GM19395 (cell line): ENCODE results near the gene TOM1.

ENCODE experiments used
- ATAC-seq: cut with Tn5 transposase; IDR thresholded peaks from one replicate; pipeline ENCODE4 v1.9.1; 2021; ENCODE audit warnings: mild to moderate bottlenecking, moderate library complexity; ENCODE audit not compliant: unreplicated experiment

Gene TOM1

DNA sequence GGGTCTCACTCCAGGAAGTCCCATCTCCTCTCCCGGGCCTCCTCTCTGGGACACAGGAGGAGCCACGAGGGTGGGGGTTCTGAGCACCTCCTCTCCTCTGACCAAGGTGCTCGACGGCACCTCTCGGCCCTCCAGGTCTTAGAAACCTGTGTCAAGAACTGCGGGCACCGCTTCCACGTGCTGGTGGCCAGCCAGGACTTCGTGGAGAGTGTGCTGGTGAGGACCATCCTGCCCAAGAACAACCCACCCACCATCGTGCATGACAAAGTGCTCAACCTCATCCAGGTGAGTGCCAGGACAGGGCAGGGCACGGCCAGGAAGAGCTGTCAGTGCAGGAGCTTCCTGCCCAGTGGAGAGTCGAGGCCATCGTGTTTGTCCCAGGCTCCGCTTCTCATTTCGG lies 23.2 kb downstream of the TOM1 start:
- ATAC-seq: no peak

DNA sequence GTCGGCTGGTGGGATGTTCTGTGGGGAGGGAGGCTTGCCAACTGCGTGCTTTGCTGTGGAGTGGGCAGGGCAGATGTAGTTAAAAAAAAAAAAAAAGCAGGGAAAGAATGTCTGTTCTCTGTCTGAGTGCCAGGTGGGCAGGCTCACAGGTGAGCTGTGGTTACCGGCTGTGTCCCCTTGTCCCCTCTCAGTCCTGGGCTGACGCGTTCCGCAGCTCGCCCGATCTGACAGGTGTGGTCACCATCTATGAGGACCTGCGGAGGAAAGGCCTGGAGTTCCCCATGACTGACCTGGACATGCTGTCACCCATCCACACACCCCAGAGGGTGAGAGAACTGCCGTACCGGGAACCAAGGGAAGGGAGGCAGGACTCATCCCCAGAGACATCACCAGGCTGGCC lies 23.6 kb downstream of the TOM1 start:
- ATAC-seq: no peak

DNA sequence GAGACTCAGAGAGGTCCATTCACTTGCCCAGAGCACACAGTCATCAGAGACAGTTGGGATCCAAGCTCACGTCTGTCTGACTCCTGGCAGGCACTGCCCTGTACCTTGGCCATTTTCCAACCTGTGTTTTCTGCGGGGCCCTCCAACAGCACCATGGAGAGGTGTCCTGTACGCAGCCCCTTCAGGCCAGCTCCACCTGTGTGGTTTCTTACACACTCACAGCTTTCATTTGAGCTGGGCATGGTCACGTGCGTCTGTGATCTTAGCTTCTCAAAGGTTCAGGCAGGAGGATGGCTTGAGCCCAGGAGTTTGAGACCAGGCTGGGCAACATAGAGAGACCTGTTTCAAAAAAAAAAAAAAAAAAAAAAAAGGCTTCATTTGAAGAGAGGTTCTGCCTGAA lies 24.4 kb downstream of the TOM1 start:
- ATAC-seq: no peak

DNA sequence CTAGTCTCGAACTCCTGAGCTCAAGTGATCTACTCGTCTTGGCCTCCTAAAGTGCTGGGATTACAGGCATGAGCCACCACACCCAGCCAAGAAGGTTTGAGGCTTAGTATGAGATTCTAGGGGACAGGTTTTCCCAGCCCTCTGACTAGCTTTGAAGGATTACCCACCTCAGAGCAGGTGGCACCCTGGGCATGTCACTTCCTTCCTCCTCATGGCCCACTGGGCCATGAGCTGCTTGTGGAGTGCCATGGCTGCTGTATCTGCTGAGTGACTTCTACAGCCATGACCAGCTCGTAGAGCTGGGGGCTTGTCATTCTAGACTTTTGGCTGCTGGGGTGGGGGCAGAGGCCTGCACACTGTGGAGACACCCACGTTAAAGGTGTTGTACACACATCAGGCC lies 25.1 kb downstream of the TOM1 start:
- ATAC-seq: no peak

DNA sequence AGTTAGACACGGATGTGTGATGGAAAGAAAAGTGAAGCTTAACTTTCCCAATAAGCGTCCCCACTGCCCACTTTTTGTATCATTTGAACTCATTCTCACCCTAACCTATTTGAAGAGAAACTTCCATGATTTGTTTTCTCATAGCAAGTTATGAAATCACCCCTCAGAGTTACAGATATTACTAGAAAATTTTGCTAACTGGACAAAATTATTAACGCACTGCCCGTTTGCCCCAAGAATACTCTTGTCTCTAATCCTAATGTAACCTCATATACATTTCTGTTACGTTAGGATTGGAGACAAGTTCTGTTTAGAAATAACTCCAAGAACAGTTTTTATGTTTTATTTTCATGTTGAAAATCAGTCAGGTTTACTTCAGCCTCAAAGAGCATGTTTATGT lies 25.5 kb downstream of the TOM1 start:
- ATAC-seq: no peak

DNA sequence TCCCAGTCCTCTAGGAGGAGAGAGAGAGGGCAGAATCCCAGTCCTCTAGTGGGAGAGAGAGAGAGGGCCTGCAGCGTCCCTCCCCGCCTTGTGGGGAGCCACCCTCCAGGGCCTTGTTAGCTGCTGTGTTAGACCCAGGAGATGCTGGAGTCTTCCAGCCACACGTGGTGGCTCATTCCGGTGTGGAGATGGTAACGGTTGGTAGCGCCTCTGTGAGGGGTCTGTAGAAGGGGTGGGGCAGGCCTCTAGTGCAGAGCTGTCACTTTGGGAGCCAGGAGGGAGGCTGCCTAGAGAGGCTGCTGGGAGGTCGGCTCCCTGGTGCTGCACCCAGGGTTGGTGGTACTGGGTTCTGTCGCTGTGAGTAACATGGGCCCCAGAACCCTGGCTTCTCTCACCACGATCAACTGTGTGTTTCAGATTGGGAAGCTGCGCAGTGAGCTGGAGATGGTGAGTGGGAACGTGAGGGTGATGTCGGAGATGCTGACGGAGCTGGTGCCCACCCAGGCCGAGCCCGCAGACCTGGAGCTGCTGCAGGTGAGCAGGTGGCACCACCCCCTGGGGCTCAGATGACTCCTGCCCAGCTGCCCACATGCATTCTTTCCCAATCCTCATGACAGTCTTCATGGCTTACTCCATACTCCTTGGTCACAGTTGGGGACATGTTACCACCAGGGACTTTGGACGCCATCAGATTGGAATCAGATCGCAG lies 27.3 kb downstream of the TOM1 start:
- ATAC-seq: no peak

DNA sequence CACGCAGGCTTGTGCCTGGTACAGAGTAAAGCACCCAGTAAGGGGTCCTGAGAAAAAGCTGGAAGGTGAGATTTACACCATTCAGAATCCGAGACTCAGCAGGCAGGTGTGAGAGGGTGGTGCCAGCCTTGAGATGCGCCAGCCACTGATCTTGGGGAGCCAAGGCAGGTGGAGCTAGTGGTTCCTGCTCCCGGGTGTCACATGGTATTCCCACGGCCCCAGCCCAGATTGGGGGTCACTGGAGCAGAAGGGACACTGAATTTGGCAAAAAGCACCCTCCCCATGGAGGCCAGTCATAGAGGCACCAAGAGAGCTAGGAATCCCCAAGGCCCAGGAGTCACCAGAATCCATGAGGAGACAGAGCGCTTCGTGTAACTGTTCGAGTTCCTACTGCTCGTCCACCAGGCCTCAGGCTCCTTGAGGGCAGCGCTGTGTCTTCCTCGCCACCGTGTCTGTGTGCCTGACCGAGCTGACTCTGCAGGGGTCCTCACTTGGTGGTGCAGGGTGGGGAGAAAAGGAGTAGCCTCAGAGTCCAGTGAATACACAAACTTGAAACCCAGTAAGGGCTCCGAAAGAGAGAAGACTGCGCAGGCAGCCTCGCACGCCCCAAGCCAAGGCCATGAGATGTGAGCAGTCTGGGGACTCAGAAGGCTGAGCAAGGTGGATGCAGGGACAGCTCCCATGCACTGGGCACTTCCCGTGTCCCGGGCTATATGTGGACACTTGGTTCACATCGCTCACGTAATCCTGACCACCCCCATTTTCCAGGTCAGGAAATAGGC lies 28.2 kb downstream of the TOM1 start:
- no peak for ATAC-seq

DNA sequence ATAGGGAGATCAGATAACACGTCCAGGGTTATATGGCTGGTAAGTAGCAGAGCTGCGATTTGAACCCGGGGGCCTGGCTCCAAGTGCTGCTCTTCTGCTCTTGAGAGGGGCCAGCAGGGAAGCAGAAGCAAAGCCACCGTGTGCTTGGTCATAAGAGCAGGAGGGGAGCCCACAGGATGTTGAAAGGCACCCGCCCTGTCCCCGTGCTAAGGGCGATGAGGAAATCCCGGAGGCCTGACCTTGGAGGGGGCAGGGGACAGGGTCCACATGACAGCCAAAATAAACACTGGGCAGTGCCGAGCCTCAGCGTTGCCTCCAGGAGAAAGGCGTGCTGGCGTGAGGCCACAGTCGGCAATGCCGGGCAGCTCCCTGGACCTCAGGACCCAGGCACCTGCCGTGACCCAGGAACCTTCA lies 28.8 kb downstream of the TOM1 start:
- ATAC-seq: no peak

DNA sequence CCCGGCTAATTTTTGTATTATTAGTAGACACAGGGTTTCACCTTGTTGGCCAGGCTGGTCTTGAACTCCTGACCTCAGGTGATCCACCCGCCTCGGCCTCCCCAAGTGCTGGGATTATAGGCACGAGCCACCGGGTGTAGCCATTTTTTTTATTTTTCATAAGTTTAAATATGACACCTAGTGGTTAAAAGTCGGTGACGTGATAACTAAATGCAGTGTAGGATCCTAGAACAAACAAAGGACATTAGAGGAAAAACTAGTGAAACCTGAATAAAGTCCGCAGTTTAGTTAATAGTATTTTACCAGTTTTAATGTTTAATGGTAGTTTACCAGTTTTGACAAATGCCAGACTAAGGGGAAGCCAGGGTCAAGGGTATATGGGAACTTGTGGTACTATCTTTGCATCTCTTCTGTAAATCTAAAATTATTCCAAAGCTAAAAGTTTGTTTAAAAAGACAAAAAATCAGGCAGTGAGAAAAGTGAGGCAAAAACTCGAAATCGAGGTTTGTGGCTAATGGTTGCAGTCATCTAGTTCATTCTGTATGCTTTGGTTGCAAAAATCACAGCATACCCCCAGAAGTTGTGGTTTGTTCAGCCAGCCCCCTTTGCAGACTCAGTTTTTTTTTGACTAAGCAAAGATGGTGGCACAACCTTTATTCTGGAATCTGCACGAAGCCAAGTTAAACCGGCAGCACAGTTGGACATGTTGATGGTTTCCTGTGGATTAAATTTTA lies 29.6 kb downstream of the TOM1 start:
- no peak for ATAC-seq

DNA sequence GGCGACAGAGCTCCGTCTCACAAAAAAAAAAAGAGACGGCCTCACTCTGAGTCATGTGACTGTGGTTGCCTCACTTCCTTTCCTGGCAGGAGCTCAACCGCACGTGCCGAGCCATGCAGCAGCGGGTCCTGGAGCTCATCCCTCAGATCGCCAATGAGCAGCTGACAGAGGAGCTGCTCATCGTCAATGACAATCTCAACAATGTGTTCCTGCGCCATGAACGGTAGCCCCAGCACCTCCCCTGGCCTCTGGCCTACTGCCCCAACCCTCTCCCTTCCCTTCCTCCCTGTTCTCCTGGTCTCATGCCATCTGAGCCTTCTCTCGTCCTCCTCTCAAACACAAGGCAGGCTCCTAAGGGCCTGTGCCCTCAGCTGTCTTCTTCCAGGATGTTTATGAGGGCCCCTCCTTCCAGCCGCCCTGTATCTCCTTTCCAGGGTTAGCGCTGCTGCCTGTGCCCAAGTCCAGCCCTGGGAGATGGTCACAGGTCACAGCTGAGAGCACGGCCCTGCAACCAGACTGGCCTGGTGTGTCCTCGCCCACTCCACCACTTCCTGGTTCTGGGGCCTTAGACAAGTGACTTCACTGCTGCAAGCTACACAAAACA lies 30.7 kb downstream of the TOM1 start:
- no peak for ATAC-seq

DNA sequence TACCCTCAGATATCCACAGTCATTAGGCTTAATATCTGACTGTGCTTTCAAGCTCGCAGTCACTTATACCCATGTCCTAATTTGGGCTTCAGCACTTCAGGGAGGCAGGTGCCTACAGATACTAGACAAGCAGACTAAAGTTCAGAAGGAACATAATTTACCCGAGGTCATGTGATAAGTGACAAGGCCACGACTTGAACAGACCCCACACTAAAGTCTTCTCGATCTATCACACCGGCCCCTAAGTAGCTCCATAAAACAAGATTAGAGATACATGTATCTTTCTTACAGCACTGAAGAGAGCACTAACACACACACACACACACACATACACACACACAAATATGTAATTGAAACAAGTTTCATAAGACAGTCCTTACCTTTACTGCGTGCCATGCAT lies 32.6 kb downstream of the TOM1 start:
- ATAC-seq: no peak

DNA sequence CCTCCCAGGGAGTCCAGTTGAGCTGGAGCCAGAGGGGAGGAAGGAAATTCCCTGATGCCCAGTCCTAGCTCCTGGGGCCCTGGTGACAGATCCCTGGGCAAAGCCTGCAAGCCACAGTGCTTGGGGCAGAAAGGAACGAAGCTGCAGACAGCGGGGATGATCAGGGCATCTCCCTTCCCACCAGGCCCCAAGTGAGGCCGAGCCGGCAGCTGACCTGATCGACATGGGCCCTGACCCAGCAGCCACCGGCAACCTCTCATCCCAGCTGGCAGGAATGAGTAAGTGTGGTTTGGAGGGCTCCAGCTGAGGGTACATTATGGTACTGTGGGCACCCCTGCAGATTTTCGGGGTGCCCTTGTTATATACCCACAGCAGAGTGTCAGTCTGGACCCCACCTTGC lies 33.5 kb downstream of the TOM1 start:
- ATAC-seq: no peak

DNA sequence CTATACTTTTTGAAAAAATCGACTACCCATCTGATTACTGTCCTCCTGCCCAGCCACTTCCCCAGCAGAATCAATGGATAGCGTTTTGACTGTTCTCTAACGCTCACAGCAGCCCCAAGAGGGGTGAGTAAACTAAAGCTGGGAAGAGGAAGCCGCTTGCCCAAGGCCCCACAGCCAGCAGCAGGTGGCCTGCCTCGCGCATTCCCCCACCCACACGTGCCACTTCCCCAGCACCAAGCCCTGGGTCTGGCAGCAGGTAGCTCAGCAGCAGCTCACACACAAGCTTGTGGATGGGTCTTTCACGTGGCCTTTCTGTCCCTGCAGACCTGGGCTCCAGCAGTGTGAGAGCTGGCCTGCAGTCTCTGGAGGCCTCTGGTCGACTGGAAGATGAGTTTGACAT lies 34.3 kb downstream of the TOM1 start:
- no peak for ATAC-seq

DNA sequence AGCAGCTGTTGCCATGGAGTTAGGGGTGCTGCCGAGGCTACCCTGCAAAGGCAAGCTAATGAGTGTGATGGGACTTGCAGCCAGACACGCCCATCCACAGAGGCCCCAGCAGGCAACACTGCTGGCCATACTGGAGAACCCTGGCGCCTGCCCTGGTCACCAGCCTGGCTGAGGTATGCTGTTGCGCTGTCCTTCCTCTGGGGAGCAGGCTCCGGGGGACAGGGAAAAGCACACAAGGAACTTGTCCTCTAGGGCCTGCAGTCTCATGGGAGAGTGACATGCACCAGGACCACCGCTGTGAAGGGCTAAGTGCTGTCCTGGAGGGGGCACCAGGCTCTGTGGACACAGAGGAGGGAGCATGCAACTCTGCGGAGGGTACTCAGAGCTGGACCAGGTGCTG lies 35.8 kb downstream of the TOM1 start:
- no peak for ATAC-seq

DNA sequence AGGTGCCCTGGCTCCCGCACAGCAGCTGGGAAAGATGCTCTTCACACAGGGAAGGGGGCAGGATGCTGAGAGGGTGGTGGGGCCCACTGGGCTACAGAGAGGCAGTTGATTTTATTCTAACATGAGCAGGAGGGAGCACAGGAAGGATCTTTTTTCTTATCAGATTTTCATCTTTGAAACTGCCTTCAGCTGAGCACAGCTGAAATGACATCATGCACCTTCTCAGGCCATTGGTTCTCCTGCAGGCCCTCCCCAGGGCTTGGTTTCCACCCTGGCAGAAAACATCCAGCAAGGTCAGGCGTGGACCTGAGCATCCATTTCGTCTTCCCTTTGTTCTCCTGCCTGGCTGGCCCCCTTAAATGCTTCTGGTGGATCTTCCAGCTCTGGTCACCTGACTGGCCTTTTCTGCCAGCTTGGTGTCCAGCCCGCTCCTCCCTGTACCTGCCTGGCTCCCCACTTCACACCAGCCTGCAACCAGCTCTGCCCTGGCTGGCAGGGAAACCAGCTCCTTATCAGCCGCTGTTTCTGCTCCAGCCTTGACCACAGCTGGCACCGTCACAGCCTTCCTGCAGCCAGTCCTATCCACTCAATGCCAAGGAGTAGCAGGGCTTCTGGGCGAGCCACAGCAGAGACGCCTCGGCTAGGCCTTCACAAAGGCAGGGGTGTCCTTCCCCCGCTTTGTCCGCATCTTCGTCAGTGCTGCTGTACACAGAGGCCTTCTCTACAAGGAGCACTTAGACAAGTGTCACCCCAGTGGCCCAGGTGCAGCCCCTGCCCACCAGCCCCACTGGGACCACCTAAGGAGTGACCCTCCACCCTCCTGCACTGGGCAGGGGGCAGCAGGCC lies 36.5 kb downstream of the TOM1 start:
- ATAC-seq: no peak

DNA sequence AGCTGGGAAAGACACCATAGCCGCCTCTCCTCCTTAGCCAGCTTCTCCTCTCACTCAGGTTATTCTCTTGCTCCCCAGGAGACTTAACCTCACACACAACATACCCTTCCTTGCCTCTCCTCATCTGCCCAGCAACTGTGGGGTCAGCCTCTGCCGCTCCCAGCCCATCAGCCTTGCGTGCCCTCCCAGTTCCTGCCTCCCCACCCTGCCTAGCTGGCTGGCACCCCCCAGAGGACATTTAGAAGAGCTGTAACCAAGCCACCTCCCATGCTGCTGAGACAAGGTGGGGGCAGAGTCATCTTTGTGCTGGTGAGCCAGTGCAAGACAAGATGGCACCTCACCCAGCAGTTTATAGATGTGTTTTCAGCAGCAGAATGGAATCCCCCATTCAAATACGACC lies 38.2 kb downstream of the TOM1 start:
- no peak for ATAC-seq

DNA sequence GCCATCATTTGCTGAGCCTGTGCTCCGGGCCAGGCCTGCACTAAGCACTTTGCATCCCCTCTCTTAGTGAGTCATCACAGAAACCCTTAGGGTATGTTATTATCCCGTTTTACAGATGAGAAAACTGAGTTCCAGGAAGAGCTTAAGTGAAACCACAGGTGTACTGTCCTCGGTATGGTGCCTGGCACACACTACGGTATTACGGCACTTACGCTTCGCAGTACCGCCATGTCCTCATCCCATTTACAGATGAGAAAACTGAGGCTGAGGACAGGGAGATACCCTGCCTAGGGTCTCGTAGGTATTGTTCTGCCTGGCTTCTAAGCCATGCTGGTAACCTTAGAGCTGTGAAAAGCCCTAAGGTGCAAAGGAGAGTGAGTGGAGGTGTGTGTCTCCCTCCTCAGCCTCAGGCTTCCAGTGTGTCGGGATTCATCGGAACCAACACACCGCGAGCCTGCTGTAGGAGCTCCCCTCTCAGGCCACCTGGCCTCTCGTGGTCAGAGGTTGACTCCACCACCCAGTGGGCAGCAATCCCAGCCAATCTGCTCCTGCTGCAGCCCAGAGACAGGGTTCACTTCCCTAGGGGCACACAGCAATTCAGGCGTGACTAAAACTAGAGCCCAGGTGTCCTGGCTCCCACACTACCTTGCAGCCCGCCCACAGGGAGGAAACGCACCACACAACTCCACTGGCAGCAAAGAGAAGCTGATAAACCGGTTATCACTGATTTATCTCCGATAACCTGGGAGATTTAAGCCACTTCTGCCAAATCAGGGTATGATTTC lies 41.6 kb downstream of the TOM1 start:
- ATAC-seq: no peak

DNA sequence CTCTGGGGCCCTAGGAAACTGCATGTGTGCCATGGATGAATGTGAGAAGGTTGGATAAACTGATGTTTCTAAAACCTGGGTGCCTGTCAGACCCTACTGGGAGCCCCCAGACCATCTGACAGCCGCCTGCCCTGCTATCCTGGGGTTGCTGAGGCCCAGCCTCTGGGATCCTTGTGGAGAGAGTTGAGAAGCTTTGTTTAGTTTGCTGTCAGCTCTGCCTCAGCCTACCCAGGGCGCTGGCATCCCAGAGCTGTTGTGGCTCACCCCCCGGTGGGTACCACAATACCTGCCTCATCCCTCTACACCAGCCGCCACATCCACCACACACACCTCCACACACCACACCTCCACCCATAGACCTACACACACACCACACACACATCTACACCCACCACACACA lies 42.7 kb downstream of the TOM1 start:
- ATAC-seq: no peak

DNA sequence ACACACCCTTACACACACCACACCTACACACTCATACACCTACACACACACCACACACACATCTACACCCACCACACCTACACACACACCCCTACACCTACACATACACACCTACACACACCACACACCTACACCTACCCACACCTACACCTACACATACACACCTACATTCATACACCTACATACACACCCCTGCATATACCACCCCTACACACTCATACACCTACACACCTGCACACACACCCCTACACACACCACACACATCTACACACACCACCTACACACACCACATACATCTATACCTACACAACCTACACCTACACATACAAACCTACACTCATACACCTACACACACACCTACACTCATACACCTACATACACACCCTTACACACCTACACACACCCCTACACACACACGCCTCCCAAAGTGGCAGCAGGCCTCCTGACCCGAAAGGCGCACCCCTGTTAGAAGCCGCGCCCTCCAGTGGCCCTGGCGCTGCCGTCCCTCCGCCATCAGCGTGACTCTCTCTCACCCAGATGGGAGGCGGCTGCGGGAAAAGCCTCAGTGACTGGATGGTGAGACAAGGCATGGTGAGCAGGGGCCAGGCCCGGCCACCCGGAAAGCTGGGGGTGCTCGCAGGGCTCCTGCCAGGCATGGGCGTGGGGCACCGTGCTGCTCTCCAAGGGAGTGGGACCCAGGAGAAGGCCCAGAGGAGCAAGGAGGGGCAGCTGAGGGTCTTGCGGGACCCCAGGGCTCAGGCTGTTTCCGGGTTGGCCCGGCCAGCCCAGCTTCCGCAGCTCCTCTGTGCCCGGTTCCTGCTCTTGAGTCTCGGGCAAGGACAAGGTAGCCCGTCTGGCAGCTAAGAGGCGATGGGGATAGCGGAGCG lies 44.2 kb downstream of the TOM1 start:
- no peak for ATAC-seq
